GM12878 (cell line): ENCODE data around the gene UNK. TPM values are rescaled to one million over a fixed set of nuclear protein-coding genes. Genes with fewer than 3 reads are reported as not detected.
A peak's percentile ranks its signal among the peaks of the same experiment; 100 is the strongest.

Experiments
- ATF3 ChIP-seq: IDR thresholded peaks from 2 replicates; pipeline ENCODE4 v1.6.1; 2011; ENCODE audit warnings: low read depth, mild to moderate bottlenecking, low read length, moderate library complexity, borderline replicate concordance; ENCODE audit errors: extremely low read depth
- CHD2 ChIP-seq: IDR thresholded peaks from 2 replicates; pipeline ENCODE4 v1.6.1; 2011; ENCODE audit warnings: low read depth, low read length, improper control_type of control experiment, borderline replicate concordance
- CHD4 ChIP-seq: fragments of 200-600 bp; sonication (generic); IDR thresholded peaks from 2 replicates; pipeline ENCODE4 v1.6.1; 2016; ENCODE audit warnings: mild to moderate bottlenecking
- CREB1 ChIP-seq: IDR thresholded peaks from 2 replicates; pipeline ENCODE4 v1.6.1; 2012; ENCODE audit warnings: low read depth, mild to moderate bottlenecking, inconsistent platforms
- E2F4 ChIP-seq: IDR thresholded peaks from 2 replicates; pipeline ENCODE4 v1.6.1; 2012; ENCODE audit warnings: low read depth, low read length, improper control_type of control experiment
- ELK1 ChIP-seq: IDR thresholded peaks from 2 replicates; pipeline ENCODE4 v1.6.1; 2012; ENCODE audit warnings: low read depth, low read length, improper control_type of control experiment
- EZH2 ChIP-seq: IDR thresholded peaks from 2 replicates; pipeline ENCODE4 v1.6.1; 2012; ENCODE audit warnings: low read depth, mild to moderate bottlenecking, control low read depth, inconsistent platforms, low read length, borderline replicate concordance; ENCODE audit not compliant: control insufficient read depth
- FOXK2 ChIP-seq: fragments of 450-650 bp; IDR thresholded peaks from 2 replicates; pipeline ENCODE4 v1.6.1; 2017; ENCODE audit warnings: mild to moderate bottlenecking, moderate library complexity
- JUND ChIP-seq: IDR thresholded peaks from 2 replicates; pipeline ENCODE4 v1.6.1; 2012; ENCODE audit warnings: low read depth, mild to moderate bottlenecking, low read length, improper control_type of control experiment, moderate library complexity
- MEF2A ChIP-seq: IDR thresholded peaks from 2 replicates; pipeline ENCODE4 v1.6.1; 2011; ENCODE audit warnings: low read depth, mild to moderate bottlenecking, low read length, moderate library complexity; ENCODE audit not compliant: insufficient read depth
- MEF2B ChIP-seq: fragments of 450-650 bp; IDR thresholded peaks from 2 replicates; pipeline ENCODE4 v1.6.1; 2018; ENCODE audit warnings: mild to moderate bottlenecking, moderate library complexity; ENCODE audit not compliant: partially characterized antibody, poor library complexity, severe bottlenecking
- PBX3 ChIP-seq: IDR thresholded peaks from 2 replicates; pipeline ENCODE4 v1.6.1; 2011; ENCODE audit warnings: mild to moderate bottlenecking, low read depth, low read length, moderate library complexity; ENCODE audit not compliant: insufficient replicate concordance
- POLR2AphosphoS2 ChIP-seq: IDR thresholded peaks from 2 replicates; pipeline ENCODE4 v1.6.1; 2011; ENCODE audit warnings: low read depth, mild to moderate bottlenecking, low read length, improper control_type of control experiment, moderate library complexity
- RAD51 ChIP-seq: fragments of 450-650 bp; IDR thresholded peaks from 2 replicates; pipeline ENCODE4 v1.6.1; 2016; ENCODE audit warnings: moderate library complexity, mild to moderate bottlenecking, inconsistent platforms
- RB1 ChIP-seq: fragments of 450-650 bp; formaldehyde crosslinking; IDR thresholded peaks from 2 replicates; pipeline ENCODE4 v1.6.1; 2017; ENCODE audit warnings: mild to moderate bottlenecking, borderline replicate concordance
- SMAD5 ChIP-seq: IDR thresholded peaks from 2 replicates; pipeline ENCODE4 v1.6.1; 2016; ENCODE audit warnings: antibody characterized with exemption, low read depth
- SPI1 ChIP-seq: IDR thresholded peaks from 2 replicates; pipeline ENCODE4 v1.6.1; 2011; ENCODE audit warnings: low read depth, mild to moderate bottlenecking, low read length, moderate library complexity, borderline replicate concordance; ENCODE audit not compliant: insufficient read depth
- STAT3 ChIP-seq: IDR thresholded peaks from 2 replicates; pipeline ENCODE4 v1.6.1; 2011; ENCODE audit warnings: low read depth, low read length, improper control_type of control experiment
- TAF1 ChIP-seq: IDR thresholded peaks from 2 replicates; pipeline ENCODE4 v1.6.1; 2011; ENCODE audit warnings: mild to moderate bottlenecking, low read depth, low read length, borderline replicate concordance
- USF2 ChIP-seq: IDR thresholded peaks from 2 replicates; pipeline ENCODE4 v1.6.1; 2011; ENCODE audit warnings: low read depth, low read length, improper control_type of control experiment, borderline replicate concordance
- ZBED1 ChIP-seq: IDR thresholded peaks from 2 replicates; pipeline ENCODE4 v1.6.1; 2016; ENCODE audit warnings: borderline replicate concordance
- ZNF207 ChIP-seq: fragments of 450-650 bp; IDR thresholded peaks from 2 replicates; pipeline ENCODE4 v1.6.1; 2014; ENCODE audit warnings: antibody characterized with exemption, mild to moderate bottlenecking, borderline replicate concordance
- ZNF24 ChIP-seq: fragments of 450-650 bp; IDR thresholded peaks from 2 replicates; pipeline ENCODE4 v1.6.1; 2017; ENCODE audit warnings: antibody characterized with exemption, mild to moderate bottlenecking
- polyA plus RNA-seq, 11 experiments: library from polyadenylated mRNA; depleted of rRNA in 4 of 11; unstranded in 6 of 11; stranded (reverse) in 5 of 11; fragments of >200 nt; fragmentation: Nextera tagmentation in 4 of 11; fragmentation: Illumina TruSeq in 1 of 11; extraction: Ambion mirVana in 4 of 11; extraction: Trizol in 1 of 11; gene quantifications; 1 replicate in 1 of 11; 2 replicates in 10 of 11; pipeline versions ENCODE4 v1.2.1 to v1.2.3, GENCODE V29; 2011 to 2016; ENCODE audit warnings: inconsistent platforms in 2 of 11, missing spikeins in 2 of 11, low read depth in 1 of 11
- total RNA-seq, 4 experiments: library from RNA; depleted of rRNA in 3 of 4; stranded (reverse); fragments of >200 nt in 3 of 4; fragmentation: Illumina TruSeq in 1 of 4; extraction: Trizol in 1 of 4; gene quantifications; 2 replicates each; pipeline versions ENCODE4 v1.2.1 to v1.2.3, GENCODE V29; 2013 to 2021

UNK gene
- total and polyA plus RNA-seq, 10 of the 15 experiments (the other 5 are each of a cell fraction or from before 2014, with no cell fraction given), result 8.9 to 34.5 (median 27.3) TPM

- TF ChIP-seq PBX3 (no peak), ZBED1 (no peak), ZNF207 (peak; percentile 56; the same call in 1 of the 2 replicates), STAT3 (no peak), TAF1 (no peak), FOXK2 (no peak), JUND (no peak), ELK1 (no peak), MEF2A (no peak), MEF2B (peak; percentile 94), RB1 (peak; percentile 64; the same call in 1 of the 2 replicates), ZNF24 (no peak), E2F4 (no peak), RAD51 (no peak), CHD2 (no peak), ATF3 (no peak), USF2 (no peak), CHD4 (no peak), SPI1 (peak; percentile 58), POLR2AphosphoS2 (no peak), SMAD5 (no peak), CREB1 (no peak), EZH2 (no peak)
These were observed 19.7 kb upstream of the UNK start, which contains the start of gene GALK1 (continued) for GRCh38 chr17:75764711-75765421.
